Medulla oblongata (tissue), 1 donor: ENCODE results near the gene ANKLE1.
"Not testable (repeated sequence)": the region's sequence is repeated elsewhere in the genome, so short reads cannot be mapped to it uniquely, and the experiment has no call there.

Experiments
- DNase-seq: peaks from one replicate; pipeline ENCODE4 v3.0.0-alpha.2; 2015; ENCODE audit errors: extremely low spot score

ANKLE1 gene

GRCh38 chr19:17282488-17283125 is 906 bp downstream of the ANKLE1 start:
- peak; percentile 68 for DNase-seq

- DNase-seq: no peak
These were observed 1.8 kb downstream of the ANKLE1 start for GRCh38 chr19:17283504-17283996.

GRCh38 chr19:17285415-17286135 is 3.9 kb downstream of the ANKLE1 start:
- no peak for DNase-seq

- no peak for DNase-seq
These were observed 4.6 kb downstream of the ANKLE1 start for GRCh38 chr19:17286263-17286662.

- DNase-seq: no peak
These were observed 5.1 kb downstream of the ANKLE1 start for GRCh38 chr19:17286752-17287151.

- DNase-seq: no peak
These were observed 7.8 kb downstream of the ANKLE1 start for GRCh38 chr19:17289489-17289888.

- peak; percentile 81 for DNase-seq
These were observed 10.8 kb downstream of the ANKLE1 start for GRCh38 chr19:17292301-17293074.

GRCh38 chr19:17293605-17294004 is 11.9 kb downstream of the ANKLE1 start:
- DNase-seq: no peak

GRCh38 chr19:17294051-17294891 is 12.6 kb downstream of the ANKLE1 start:
- DNase-seq: no peak

- not testable (repeated sequence) for DNase-seq
These were observed 13.8 kb downstream of the ANKLE1 start for GRCh38 chr19:17295551-17295950.

GRCh38 chr19:17296273-17296672 is 14.6 kb downstream of the ANKLE1 start:
- DNase-seq: no peak

- no peak for DNase-seq
These were observed 15.3 kb downstream of the ANKLE1 start for GRCh38 chr19:17296976-17297375.

GRCh38 chr19:17300992-17301619 is 19.4 kb downstream of the ANKLE1 start:
- no peak for DNase-seq

GRCh38 chr19:17302391-17303166 is 20.9 kb downstream of the ANKLE1 start:
- DNase-seq: peak; percentile 27

- DNase-seq: peak; percentile 96
These were observed 21.7 kb downstream of the ANKLE1 start, which contains the start of gene ABHD8 for GRCh38 chr19:17303167-17303939. Gene ABHD8 (minus strand): TSS chr19:17303425. CDS start chr19:17301616, 1,809 bp downstream.

- peak; percentile 26 for DNase-seq
These were observed 22.2 kb downstream of the ANKLE1 start for GRCh38 chr19:17303940-17304267.

- DNase-seq: no peak
These were observed 22.9 kb downstream of the ANKLE1 start for GRCh38 chr19:17304386-17305215.

- no peak for DNase-seq
These were observed 23.5 kb downstream of the ANKLE1 start for GRCh38 chr19:17305216-17305516.
